ENCODE measurements around the gene CDS2.
"Not testable (repeated sequence)": the region's sequence is repeated elsewhere in the genome, so short reads cannot be mapped to it uniquely, and the experiment has no call there.

The CDS2 gene

GRCh38 chr20:5126512-5127203 lies at the start of gene CDS2:
Gene CDS2, plus strand, starts transcription at chr20:5127008. Its CDS starts 85 bp downstream, at chr20:5127093.
- DNase-seq = peak; percentile 100

DNA sequence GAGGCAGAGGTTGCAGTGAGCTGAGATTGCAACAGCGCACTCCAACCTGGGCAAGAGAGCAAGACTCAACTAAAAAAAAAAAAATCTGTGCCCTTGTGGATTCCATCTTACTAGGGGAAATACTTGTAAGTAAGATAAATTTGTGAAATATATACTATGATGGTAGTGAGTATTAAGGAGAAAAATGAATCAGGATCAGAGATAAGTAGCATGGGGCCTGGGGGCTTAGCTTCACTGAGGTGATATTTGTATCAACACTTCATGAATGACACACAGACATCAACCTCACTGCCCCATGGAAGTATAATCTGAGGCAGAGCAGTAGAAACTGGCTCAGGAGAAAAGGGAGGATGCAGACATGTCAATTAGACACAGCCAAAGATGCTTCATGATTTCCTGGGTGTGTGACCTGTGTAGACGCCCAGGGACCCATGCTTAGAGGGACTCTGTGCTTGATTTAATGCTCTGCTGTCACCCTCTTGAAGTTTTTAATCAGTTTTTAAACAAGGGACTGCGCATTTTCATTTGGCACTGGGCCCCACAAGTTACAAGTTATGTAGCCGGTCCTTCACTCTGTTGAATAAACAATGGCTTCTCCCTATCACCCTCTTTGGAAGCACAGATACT lies 48.9 kb upstream of the CDS2 start:
- no peak for DNase-seq

DNA sequence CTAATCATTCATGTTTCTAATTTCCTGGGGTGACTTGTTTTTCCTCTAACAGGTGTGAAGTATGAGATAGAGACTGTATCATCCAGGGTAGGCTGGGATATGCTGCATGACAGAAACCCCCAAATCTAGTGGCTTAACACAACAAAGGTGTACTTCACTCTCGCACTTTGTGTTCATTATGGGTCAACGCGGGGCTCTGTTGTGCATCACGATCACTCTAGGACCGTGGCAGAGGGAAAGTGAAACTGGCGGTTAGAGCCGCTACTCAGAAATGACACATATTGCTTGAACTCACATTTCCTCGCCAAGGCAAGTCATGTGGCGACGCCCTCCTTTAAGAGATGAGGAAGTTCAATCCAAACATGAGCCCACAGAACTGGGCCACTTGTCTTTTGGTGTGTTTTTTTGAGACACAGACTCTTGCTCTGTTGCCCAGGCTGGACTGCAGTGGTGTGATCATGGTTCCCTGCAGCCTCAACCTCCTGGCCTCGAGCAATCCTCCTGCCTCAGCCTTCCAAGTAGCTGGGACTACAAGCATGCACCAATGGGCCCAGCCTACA lies 48.3 kb upstream of the CDS2 start:
- DNase-seq = no peak

- no peak for DNase-seq
Measured at GRCh38 chr20:5080384-5080877, 46.4 kb upstream of the CDS2 start.

- no peak for DNase-seq
Measured at GRCh38 chr20:5085380-5085779, 41.4 kb upstream of the CDS2 start.

GRCh38 chr20:5088688-5089087 lies 38.1 kb upstream of the CDS2 start:
- no peak for DNase-seq

GRCh38 chr20:5090191-5090590 lies 36.6 kb upstream of the CDS2 start:
- DNase-seq = no peak

- DNase-seq = no peak
Measured at GRCh38 chr20:5091902-5092301, 34.9 kb upstream of the CDS2 start.

DNA sequence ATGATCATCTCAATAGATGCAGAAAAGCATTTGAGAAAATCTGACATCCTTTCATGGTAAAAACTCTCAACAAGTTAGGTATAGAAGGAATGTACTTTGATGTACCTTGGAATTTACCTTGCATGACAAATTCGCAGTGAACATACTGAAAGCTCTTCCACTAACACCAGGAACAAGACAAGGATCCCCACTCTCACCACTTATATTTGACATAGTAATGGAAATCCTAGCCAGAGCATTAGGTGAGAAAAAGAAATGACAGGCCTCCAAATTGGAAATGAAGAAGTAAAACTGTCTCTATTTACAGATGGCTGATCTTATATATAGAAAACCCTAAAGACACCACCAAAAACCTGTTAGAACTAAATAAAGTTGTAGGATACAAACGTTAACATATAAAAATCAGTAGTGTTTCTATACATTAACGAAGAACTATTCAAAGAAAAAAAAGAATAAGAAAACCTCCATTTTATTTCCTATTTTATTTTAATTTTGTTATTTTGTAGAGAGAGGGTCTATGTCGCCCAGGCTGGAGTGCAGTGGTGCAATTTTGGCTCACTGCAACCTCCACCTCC lies 34.0 kb upstream of the CDS2 start:
- DNase-seq = no peak

DNA sequence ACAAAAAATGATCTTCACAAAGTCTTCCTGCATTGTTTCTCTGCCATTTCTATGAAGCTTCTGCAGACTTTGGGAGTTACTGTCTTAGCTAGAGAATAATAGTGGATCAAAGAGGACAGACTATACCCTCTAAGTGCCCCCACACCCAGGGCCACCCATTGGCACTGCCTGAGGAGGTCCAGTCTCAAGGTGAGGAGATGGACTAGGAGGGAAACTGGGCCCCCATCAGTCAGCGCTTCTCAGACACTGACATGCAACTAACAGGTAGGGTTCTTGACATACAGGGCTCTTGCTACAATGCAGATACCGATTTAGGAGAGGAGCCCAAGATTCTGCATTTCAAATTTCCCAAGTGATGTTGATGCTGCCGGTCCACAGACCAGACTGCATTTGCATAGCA lies 31.4 kb upstream of the CDS2 start:
- DNase-seq = no peak

DNA sequence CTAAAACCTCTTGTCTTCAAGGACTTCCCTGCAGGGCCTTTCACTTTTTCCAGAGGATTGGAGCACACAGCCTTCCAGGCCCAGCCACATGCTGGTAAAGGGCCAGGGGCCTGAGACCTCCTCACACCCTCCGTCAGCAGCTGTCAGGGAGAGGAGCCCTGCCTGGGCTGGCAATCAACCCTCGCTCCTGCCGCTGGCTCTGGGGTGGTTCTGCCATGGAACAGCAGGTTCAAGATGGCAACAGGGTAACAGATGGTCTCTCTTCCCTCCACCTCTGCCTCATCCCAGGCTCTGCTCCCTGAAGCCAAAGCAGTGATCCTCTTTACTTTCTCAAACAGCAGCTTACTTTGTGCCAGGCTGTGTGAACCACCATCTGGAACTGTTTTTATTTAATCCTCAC lies 30.9 kb upstream of the CDS2 start:
- DNase-seq = no peak

DNA sequence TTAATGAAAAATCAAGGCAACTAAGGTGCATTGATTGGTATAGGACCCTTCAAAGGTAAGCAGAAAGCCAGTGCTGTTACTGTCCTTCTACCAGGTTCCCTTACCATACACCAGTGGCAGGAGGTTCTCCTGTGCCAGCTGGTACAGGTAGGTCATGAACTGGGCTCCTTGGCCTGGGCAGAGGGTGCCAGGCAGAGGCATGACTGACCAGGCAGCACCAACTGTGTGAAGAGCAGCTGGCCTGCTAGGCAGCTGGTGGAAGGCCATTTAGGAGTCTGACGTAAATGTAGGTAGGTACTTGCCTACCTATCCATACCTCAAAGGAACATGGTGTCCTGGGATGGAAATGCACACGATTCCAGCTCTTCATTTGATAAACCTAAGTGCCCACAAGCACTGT lies 30.3 kb upstream of the CDS2 start:
- DNase-seq = no peak

DNA sequence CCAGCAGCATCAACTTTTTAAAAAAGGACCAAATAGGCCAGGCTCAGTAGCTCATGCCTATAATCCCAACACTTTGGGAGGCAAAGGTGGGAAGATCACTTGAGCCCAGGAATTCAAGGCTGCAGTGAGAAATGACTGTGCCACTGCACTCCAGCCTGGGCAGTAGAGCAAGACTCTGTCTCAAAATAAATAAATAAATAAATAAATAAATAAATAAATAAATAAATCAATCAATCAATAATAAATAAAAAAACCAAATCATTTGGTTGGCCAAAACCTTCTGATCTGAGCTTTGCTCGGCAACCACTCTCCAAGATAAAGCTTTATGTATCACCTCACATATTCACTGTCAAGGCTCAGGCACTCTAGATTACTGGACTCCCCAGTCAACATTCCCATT lies 27.8 kb upstream of the CDS2 start:
- DNase-seq = not testable (repeated sequence)

GRCh38 chr20:5099909-5100308 lies 26.9 kb upstream of the CDS2 start:
- DNase-seq = not testable (repeated sequence)

DNA sequence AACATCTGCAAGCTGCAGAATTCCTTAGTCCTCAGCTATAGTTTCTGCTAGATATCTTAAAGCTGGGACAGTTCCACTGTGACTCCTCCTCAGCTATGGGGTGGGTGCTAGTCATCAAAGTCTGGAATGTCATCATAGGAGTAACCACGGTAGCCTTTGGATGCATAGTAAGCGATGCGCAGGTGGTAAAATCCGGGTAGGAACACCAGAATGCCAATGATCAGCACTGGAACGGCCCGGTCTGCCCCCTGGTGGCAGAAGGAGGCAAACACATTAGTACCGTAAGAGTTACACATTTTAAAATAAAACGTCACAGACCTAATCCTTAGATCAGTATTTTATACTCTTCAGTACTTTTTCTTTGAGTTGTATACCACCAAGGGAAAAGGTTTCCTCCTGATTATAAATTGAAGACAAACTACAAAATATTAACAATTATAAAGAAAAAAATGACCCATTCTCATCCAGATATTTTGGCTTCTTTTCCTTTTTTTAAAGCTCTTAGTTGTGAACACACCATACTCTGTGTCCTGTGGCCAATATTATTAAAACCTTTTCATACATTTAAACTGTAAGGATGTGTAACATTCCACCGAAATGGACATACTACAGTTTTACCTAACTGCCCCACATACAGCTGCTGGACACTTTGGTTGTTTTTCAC lies 26.0 kb upstream of the CDS2 start:
- peak; percentile 48 for DNase-seq

GRCh38 chr20:5104479-5104878 lies 22.3 kb upstream of the CDS2 start:
- no peak for DNase-seq

- no peak for DNase-seq
Measured at GRCh38 chr20:5109276-5109675, 17.5 kb upstream of the CDS2 start.

DNA sequence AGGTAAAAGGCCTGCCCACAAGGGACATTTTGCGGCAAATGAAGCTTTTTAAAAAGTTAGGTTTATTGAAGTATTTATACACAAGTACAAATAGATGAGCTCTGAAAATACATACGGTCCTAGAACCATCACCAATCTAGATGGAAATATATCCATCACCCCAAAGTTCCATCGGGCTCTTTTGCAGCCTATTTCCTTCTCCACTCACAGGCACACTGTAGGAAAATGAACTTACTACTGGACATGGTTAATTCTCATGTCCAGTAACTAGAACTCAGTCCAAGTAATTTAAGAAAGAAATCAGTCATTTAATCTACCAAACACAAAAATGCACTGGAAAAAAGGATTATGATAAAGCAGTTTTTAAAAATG lies 13.2 kb upstream of the CDS2 start:
- no peak for DNase-seq

GRCh38 chr20:5114403-5114802 lies 12.4 kb upstream of the CDS2 start:
- DNase-seq = no peak

- no peak for DNase-seq
Measured at GRCh38 chr20:5116875-5117274, 9.9 kb upstream of the CDS2 start.

- DNase-seq = peak; percentile 43
Measured at GRCh38 chr20:5118220-5119142, 8.3 kb upstream of the CDS2 start.

GRCh38 chr20:5119143-5119434 lies 7.7 kb upstream of the CDS2 start:
- no peak for DNase-seq
